ENCODE measurements around the gene ASCC2. TPM values are rescaled to one million over a fixed set of nuclear protein-coding genes. Genes with fewer than 3 reads are reported as not detected.
"Not testable (repeated sequence)": the region's sequence is repeated elsewhere in the genome, so short reads cannot be mapped to it uniquely, and the experiment has no call there.

ASCC2 gene
- total and polyA plus RNA-seq, 2 donors (not counting 3 experiments of a cell fraction or from before 2014, with no cell fraction given) = 43.6 to 60.7 TPM

DNA sequence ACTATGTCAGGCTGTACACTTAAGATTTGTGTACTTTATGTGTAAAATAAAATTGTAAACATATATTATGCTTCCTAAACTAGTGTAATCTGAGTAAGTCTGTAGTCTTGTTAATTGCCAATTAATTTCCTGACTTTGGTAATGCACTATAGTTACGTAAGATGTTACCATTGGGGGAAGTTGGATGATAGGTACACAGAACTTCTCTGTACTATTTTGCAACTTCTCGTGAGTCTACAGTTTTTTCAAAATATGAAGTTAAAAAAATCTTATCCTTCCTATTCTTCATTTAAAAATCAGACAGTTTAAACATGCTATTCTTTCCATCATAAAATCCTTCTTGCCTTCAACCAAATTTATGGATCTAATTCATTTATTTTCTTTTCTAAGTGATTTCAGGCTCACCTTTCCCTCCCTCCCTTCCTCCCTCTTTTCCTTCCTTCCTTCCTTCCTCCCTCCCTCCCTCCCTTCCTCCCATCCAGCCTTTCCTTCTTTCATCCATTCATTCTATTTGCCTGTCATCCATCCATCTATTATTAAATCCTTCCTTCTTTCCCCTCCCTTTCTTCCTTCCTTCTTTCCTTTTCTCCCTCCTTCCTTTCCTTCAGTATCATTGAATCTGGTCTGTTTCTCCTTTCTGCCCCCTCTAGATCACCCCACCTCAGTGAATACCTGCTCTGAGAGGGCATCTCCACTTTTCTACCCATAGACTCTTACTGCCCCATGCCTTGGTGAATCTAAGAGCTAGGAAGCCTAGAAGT lies 22.1 kb upstream of the ASCC2 start:
- Histone ChIP-seq H4K20me1 (replicated peaks; ENCODE audit: control insufficient read depth, extremely low read depth, insufficient read depth, low read length) (no peaks in the 10 kb centered on the region), H3K4me1 (ENCODE audit: control insufficient read depth, extremely low read depth, insufficient read depth, low read length) (no peaks in the 10 kb centered on the region), H3K27me3 (ENCODE audit: control insufficient read depth in 2 of 2, insufficient read depth in 2 of 2, low read length in 2 of 2) (peaks cover 0 to 3% of the 10 kb centered on the region in 2 experiments), H3K4me3 (replicated peaks in 1 of 3; ENCODE audit: insufficient read depth in 1 of 3, low read depth in 1 of 3, low read length in 3 of 3) (no peak overlapping the region), H3K36me3 (ENCODE audit: control insufficient read depth in 2 of 2, extremely low read depth in 1 of 2, insufficient read depth in 2 of 2, low read length in 2 of 2) (no peaks in the 10 kb centered on the region), H3K9me3 (replicated peaks; ENCODE audit: control insufficient read depth, insufficient read depth, low read length) (no peaks in the 10 kb centered on the region), H3K27ac (ENCODE audit: insufficient read depth, low read depth, low read length) (no peak overlapping the region), H3K4me2 (ENCODE audit: insufficient read depth, low read length) (no peak overlapping the region), H2AFZ (ENCODE audit: low read depth, low read length) (no peak overlapping the region), H3K9ac (replicated peaks; ENCODE audit: extremely low read depth, insufficient read depth, low read length) (no peak overlapping the region), H3K79me2 (ENCODE audit: control insufficient read depth, insufficient read depth, low read length) (no peaks in the 10 kb centered on the region), H3K9me1 (replicated peaks; ENCODE audit: control insufficient read depth, extremely low read depth, insufficient read depth, low read length) (no peaks in the 10 kb centered on the region)
- dilution Hi-C loops (cut with MboI; ENCODE audit: extremely low pct_ligation_motif_present, low sequenced_read_pairs) (no loop called here), intact Hi-C loops (cut with micrococcal nuclease) (no loop called here)
- CTCF ChIA-PET = interaction anchor here (1.3 kb wide), 1 partner anchor 12 kb away, joined by 3 read pairs; no protein-coding TSS in a partner anchor
- POLR2A ChIA-PET = no interaction called here
- BruUV-seq (replicated peaks) = no TSS peak
- DNase-seq (ENCODE audit: low read depth, low spot score) (no peak), FAIRE-seq (no peak)
- TF ChIP-seq JUN (IDR thresholded peaks at IDR 0.05; ENCODE audit: borderline replicate concordance, insufficient read depth, insufficient read length, low read depth) = no peak
- no peak for TF ChIP-seq MYC (IDR thresholded peaks at IDR 0.05; ENCODE audit: low read depth, low read length)
- TF ChIP-seq, protein P1, sequence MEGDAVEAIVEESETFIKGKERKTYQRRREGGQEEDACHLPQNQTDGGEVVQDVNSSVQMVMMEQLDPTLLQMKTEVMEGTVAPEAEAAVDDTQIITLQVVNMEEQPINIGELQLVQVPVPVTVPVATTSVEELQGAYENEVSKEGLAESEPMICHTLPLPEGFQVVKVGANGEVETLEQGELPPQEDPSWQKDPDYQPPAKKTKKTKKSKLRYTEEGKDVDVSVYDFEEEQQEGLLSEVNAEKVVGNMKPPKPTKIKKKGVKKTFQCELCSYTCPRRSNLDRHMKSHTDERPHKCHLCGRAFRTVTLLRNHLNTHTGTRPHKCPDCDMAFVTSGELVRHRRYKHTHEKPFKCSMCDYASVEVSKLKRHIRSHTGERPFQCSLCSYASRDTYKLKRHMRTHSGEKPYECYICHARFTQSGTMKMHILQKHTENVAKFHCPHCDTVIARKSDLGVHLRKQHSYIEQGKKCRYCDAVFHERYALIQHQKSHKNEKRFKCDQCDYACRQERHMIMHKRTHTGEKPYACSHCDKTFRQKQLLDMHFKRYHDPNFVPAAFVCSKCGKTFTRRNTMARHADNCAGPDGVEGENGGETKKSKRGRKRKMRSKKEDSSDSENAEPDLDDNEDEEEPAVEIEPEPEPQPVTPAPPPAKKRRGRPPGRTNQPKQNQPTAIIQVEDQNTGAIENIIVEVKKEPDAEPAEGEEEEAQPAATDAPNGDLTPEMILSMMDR (IDR thresholded peaks at IDR 0.05; ENCODE audit: extremely low read depth in 1 of 2, insufficient read depth in 1 of 2, low read depth in 1 of 2, low read length in 2 of 2) = no peak
- no peak for TF ChIP-seq POLR2AphosphoS5 (IDR thresholded peaks at IDR 0.05; ENCODE audit: insufficient read depth, low read depth, low read length)
- TF ChIP-seq POLR2A (IDR thresholded peaks at IDR 0.05; ENCODE audit: low read depth, low read length) = no peak

GRCh38 chr22:29859030-29859429 lies 21.0 kb upstream of the ASCC2 start:
- H3K9me3 ChIP-seq (replicated peaks; ENCODE audit: control insufficient read depth, insufficient read depth, low read length); H3K9ac ChIP-seq (replicated peaks; ENCODE audit: extremely low read depth, insufficient read depth, low read length); intact Hi-C loops (cut with micrococcal nuclease); H3K4me2 ChIP-seq (ENCODE audit: insufficient read depth, low read length); FAIRE-seq; H3K36me3 ChIP-seq (ENCODE audit: control insufficient read depth in 2 of 2, extremely low read depth in 1 of 2, insufficient read depth in 2 of 2, low read length in 2 of 2); BruUV-seq (replicated peaks); DNase-seq (ENCODE audit: low read depth, low spot score); H3K79me2 ChIP-seq (ENCODE audit: control insufficient read depth, insufficient read depth, low read length); H3K4me3 ChIP-seq (replicated peaks in 1 of 3; ENCODE audit: insufficient read depth in 1 of 3, low read depth in 1 of 3, low read length in 3 of 3); dilution Hi-C loops (cut with MboI; ENCODE audit: extremely low pct_ligation_motif_present, low sequenced_read_pairs); H3K4me1 ChIP-seq (ENCODE audit: control insufficient read depth, extremely low read depth, insufficient read depth, low read length); H3K9me1 ChIP-seq (replicated peaks; ENCODE audit: control insufficient read depth, extremely low read depth, insufficient read depth, low read length); H3K27ac ChIP-seq (ENCODE audit: insufficient read depth, low read depth, low read length); H3K27me3 ChIP-seq (ENCODE audit: control insufficient read depth in 2 of 2, insufficient read depth in 2 of 2, low read length in 2 of 2); H2AFZ ChIP-seq (ENCODE audit: low read depth, low read length); POLR2A ChIA-PET; H4K20me1 ChIP-seq (replicated peaks; ENCODE audit: control insufficient read depth, extremely low read depth, insufficient read depth, low read length): not testable (repeated sequence)
- CTCF ChIA-PET = interaction anchor here (0.7 to 1.3 kb wide), 2 partner anchors 11 to 146 kb away, joined by 3 read pairs; no protein-coding TSS in a partner anchor

Data from endothelial cell of umbilical vein (primary cell).